ENCODE measurements around the gene LMTK2. TPM values are rescaled to one million over a fixed set of nuclear protein-coding genes. Genes with fewer than 3 reads are reported as not detected.

The LMTK2 gene
- total RNA-seq, 1 donor from 2014 or later, result 32.5 TPM

DNA sequence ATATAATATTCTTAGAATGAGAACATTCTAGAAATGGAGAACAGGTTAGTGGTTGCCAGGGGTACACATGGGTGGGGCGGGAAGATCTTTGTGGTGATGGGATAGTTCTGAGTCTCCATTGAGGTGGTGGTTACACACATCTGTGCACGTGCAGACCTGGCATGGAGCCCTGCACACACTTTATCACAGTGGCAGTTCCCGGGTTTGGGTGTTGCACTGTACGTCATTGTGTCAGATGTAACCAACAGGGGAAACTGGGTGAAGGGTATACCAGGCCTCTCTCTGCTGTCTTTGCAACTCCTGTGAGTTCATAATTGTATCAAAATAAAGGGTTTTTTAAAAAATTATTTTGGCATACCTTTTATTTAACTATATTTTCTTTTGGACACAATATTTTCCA is 51.1 kb downstream of the LMTK2 start:
- Mint-ChIP-seq H3K27ac (ENCODE audit: unreplicated experiment) (no peak overlapping the region), H3K27me3 (ENCODE audit: unreplicated experiment) (no peaks in the 10 kb centered on the region), H3K36me3 (ENCODE audit: low read depth, unreplicated experiment) (peaks cover 34% of the 10 kb centered on the region), H3K4me3 (ENCODE audit: unreplicated experiment) (no peak overlapping the region), H3K4me1 (ENCODE audit: unreplicated experiment) (peaks cover 4% of the 10 kb centered on the region), H3K9me3 (ENCODE audit: unreplicated experiment) (no peaks in the 10 kb centered on the region)
- TF ChIP-seq CTCF (IDR thresholded peaks at IDR 0.05; ENCODE audit: unreplicated experiment), result no peak
- no peak for DNase-seq (ENCODE audit: low spot score)

GRCh38 chr7:98162758-98163157 is 56.1 kb downstream of the LMTK2 start:
- Mint-ChIP-seq H3K27ac (ENCODE audit: unreplicated experiment) (no peak overlapping the region), H3K9me3 (ENCODE audit: unreplicated experiment) (no peaks in the 10 kb centered on the region)

GRCh38 chr7:98163269-98163668 is 56.6 kb downstream of the LMTK2 start:
- Mint-ChIP-seq H3K4me3 (ENCODE audit: unreplicated experiment) (no peak overlapping the region), H3K36me3 (ENCODE audit: low read depth, unreplicated experiment) (peaks cover 18% of the 10 kb centered on the region), H3K27me3 (ENCODE audit: unreplicated experiment) (peaks cover 6% of the 10 kb centered on the region), H3K4me1 (ENCODE audit: unreplicated experiment) (peaks cover 8% of the 10 kb centered on the region), H3K27ac (ENCODE audit: unreplicated experiment) (no peak overlapping the region), H3K9me3 (ENCODE audit: unreplicated experiment) (no peaks in the 10 kb centered on the region)
- TF ChIP-seq CTCF (IDR thresholded peaks at IDR 0.05; ENCODE audit: unreplicated experiment), result no peak
- no peak for DNase-seq (ENCODE audit: low spot score)

More at GRCh38 chr7:98162758-98163157, 56.1 kb downstream of the LMTK2 start:
- DNase-seq (ENCODE audit: low spot score), result no peak
- Mint-ChIP-seq H3K36me3 (ENCODE audit: low read depth, unreplicated experiment) (peaks cover 19% of the 10 kb centered on the region), H3K4me1 (ENCODE audit: unreplicated experiment) (peaks cover 8% of the 10 kb centered on the region), H3K4me3 (ENCODE audit: unreplicated experiment) (no peak overlapping the region), H3K27me3 (ENCODE audit: unreplicated experiment) (peaks cover 6% of the 10 kb centered on the region)
- TF ChIP-seq CTCF (IDR thresholded peaks at IDR 0.05; ENCODE audit: unreplicated experiment), result no peak

GRCh38 chr7:98163704-98164494 is 57.2 kb downstream of the LMTK2 start:
- peaks cover 6% of the 10 kb centered on the region for H3K27me3 Mint-ChIP-seq (ENCODE audit: unreplicated experiment)
- no peak overlapping the region for H3K4me3 Mint-ChIP-seq (ENCODE audit: unreplicated experiment)
- H3K4me1 Mint-ChIP-seq (ENCODE audit: unreplicated experiment), result peaks cover 8% of the 10 kb centered on the region
- no peak overlapping the region for H3K27ac Mint-ChIP-seq (ENCODE audit: unreplicated experiment)
- peaks cover 15% of the 10 kb centered on the region for H3K36me3 Mint-ChIP-seq (ENCODE audit: low read depth, unreplicated experiment)
- no peaks in the 10 kb centered on the region for H3K9me3 Mint-ChIP-seq (ENCODE audit: unreplicated experiment)
- TF ChIP-seq CTCF (IDR thresholded peaks at IDR 0.05; ENCODE audit: unreplicated experiment), result no peak
- no peak for DNase-seq (ENCODE audit: low spot score)
